ENCODE results near the gene NUP62.
A peak's percentile ranks its signal among the peaks of the same experiment; 100 is the strongest.
"Not testable (repeated sequence)": the region's sequence is repeated elsewhere in the genome, so short reads cannot be mapped to it uniquely, and the experiment has no call there.

Gene NUP62

GRCh38 chr19:49924881-49925210 lies 4.5 kb downstream of the NUP62 start:
- H3K27me3 Mint-ChIP-seq, DNase-seq, H3K9me3 Mint-ChIP-seq, ATAC-seq, H3K4me3 Mint-ChIP-seq: not testable (repeated sequence)
- peak overlapping the region; percentile 18 for H3K27ac Mint-ChIP-seq
- H3K4me1 Mint-ChIP-seq = peaks cover 73% of the 10 kb centered on the region
- H3K36me3 Mint-ChIP-seq (ENCODE audit: low read depth) = peaks cover 62% of the 10 kb centered on the region

- H3K27me3 Mint-ChIP-seq = peaks cover 4% of the 10 kb centered on the region
- H3K4me3 Mint-ChIP-seq = no peak overlapping the region
- peak overlapping the region; percentile 18 for H3K27ac Mint-ChIP-seq
- H3K9me3 Mint-ChIP-seq = peaks cover under 1% of the 10 kb centered on the region
- ATAC-seq (no peak), DNase-seq (no peak)
- H3K36me3 Mint-ChIP-seq (ENCODE audit: low read depth) = peaks cover 61% of the 10 kb centered on the region
- H3K4me1 Mint-ChIP-seq = peaks cover 69% of the 10 kb centered on the region
Observed at GRCh38 chr19:49924004-49924880, 5.1 kb downstream of the NUP62 start.

- H3K9me3 Mint-ChIP-seq = no peaks in the 10 kb centered on the region
- no peak overlapping the region for H3K27ac Mint-ChIP-seq
- H3K4me3 Mint-ChIP-seq = no peak overlapping the region
- ATAC-seq (no peak), DNase-seq (no peak)
- peaks cover 63% of the 10 kb centered on the region for H3K4me1 Mint-ChIP-seq
- H3K36me3 Mint-ChIP-seq (ENCODE audit: low read depth) = peaks cover 57% of the 10 kb centered on the region
- no peaks in the 10 kb centered on the region for H3K27me3 Mint-ChIP-seq
Observed at GRCh38 chr19:49923055-49924003, 6.0 kb downstream of the NUP62 start.

- Mint-ChIP-seq H3K9me3 (no peaks in the 10 kb centered on the region), H3K27me3 (no peaks in the 10 kb centered on the region), H3K27ac (peak overlapping the region; percentile 47), H3K4me1 (peaks cover 62% of the 10 kb centered on the region), H3K4me3 (no peak overlapping the region), H3K36me3 (ENCODE audit: low read depth) (peaks cover 58% of the 10 kb centered on the region)
- DNase-seq (no peak), ATAC-seq (peak; percentile 37)
Observed at GRCh38 chr19:49921871-49922795, 7.2 kb downstream of the NUP62 start.

GRCh38 chr19:49920624-49921363 lies 8.5 kb downstream of the NUP62 start:
- no peak for ATAC-seq
- no peak overlapping the region for H3K27ac Mint-ChIP-seq
- no peak for DNase-seq
- H3K4me3 Mint-ChIP-seq = no peak overlapping the region
- H3K27me3 Mint-ChIP-seq = no peaks in the 10 kb centered on the region
- H3K36me3 Mint-ChIP-seq (ENCODE audit: low read depth) = peaks cover 56% of the 10 kb centered on the region
- H3K4me1 Mint-ChIP-seq = peaks cover 61% of the 10 kb centered on the region
- H3K9me3 Mint-ChIP-seq = no peaks in the 10 kb centered on the region

- Mint-ChIP-seq H3K4me1 (peaks cover 64% of the 10 kb centered on the region), H3K4me3 (no peak overlapping the region), H3K27ac (peak overlapping the region; percentile 50), H3K9me3 (no peaks in the 10 kb centered on the region), H3K27me3 (no peaks in the 10 kb centered on the region), H3K36me3 (ENCODE audit: low read depth) (peaks cover 61% of the 10 kb centered on the region)
- no peak for DNase-seq
- no peak for ATAC-seq
Observed at GRCh38 chr19:49918089-49918488, 11.2 kb downstream of the NUP62 start.

GRCh38 chr19:49916839-49917733 lies 12.2 kb downstream of the NUP62 start:
- ATAC-seq (no peak), DNase-seq (no peak)
- Mint-ChIP-seq H3K27me3 (no peaks in the 10 kb centered on the region), H3K9me3 (no peaks in the 10 kb centered on the region), H3K4me1 (peaks cover 66% of the 10 kb centered on the region), H3K4me3 (no peak overlapping the region), H3K27ac (peak overlapping the region; percentile 74), H3K36me3 (ENCODE audit: low read depth) (peaks cover 67% of the 10 kb centered on the region)

- ATAC-seq (no peak), DNase-seq (no peak)
- peaks cover 64% of the 10 kb centered on the region for H3K36me3 Mint-ChIP-seq (ENCODE audit: low read depth)
- H3K4me3 Mint-ChIP-seq = no peak overlapping the region
- H3K27me3 Mint-ChIP-seq = no peaks in the 10 kb centered on the region
- H3K27ac Mint-ChIP-seq = peak overlapping the region; percentile 75
- H3K4me1 Mint-ChIP-seq = peaks cover 67% of the 10 kb centered on the region
- H3K9me3 Mint-ChIP-seq = no peaks in the 10 kb centered on the region
Observed at GRCh38 chr19:49915271-49915670, 14.0 kb downstream of the NUP62 start.

GRCh38 chr19:49913720-49914119 lies 15.6 kb downstream of the NUP62 start:
- Mint-ChIP-seq H3K27me3 (no peaks in the 10 kb centered on the region), H3K4me1 (peaks cover 69% of the 10 kb centered on the region), H3K36me3 (ENCODE audit: low read depth) (peaks cover 72% of the 10 kb centered on the region), H3K9me3 (no peaks in the 10 kb centered on the region), H3K27ac (peak overlapping the region; percentile 72), H3K4me3 (no peak overlapping the region)
- DNase-seq (no peak), ATAC-seq (no peak)

GRCh38 chr19:49912965-49913685 lies 16.2 kb downstream of the NUP62 start:
- Mint-ChIP-seq H3K27me3 (no peaks in the 10 kb centered on the region), H3K27ac (peak overlapping the region; percentile 72), H3K4me3 (no peak overlapping the region), H3K36me3 (ENCODE audit: low read depth) (peaks cover 72% of the 10 kb centered on the region), H3K9me3 (no peaks in the 10 kb centered on the region), H3K4me1 (peaks cover 70% of the 10 kb centered on the region)
- DNase-seq = no peak
- ATAC-seq = no peak

GRCh38 chr19:49911381-49912145 lies 17.7 kb downstream of the NUP62 start:
- ATAC-seq (peak; percentile 75), DNase-seq (peak; percentile 39)
- H3K27ac Mint-ChIP-seq = peak overlapping the region; percentile 87
- peaks cover 71% of the 10 kb centered on the region for H3K4me1 Mint-ChIP-seq
- H3K4me3 Mint-ChIP-seq = peak overlapping the region; percentile 48
- H3K27me3 Mint-ChIP-seq = no peaks in the 10 kb centered on the region
- H3K36me3 Mint-ChIP-seq (ENCODE audit: low read depth) = peaks cover 71% of the 10 kb centered on the region
- H3K9me3 Mint-ChIP-seq = no peaks in the 10 kb centered on the region

- H3K36me3 Mint-ChIP-seq (ENCODE audit: low read depth) = peaks cover 72% of the 10 kb centered on the region
Observed at GRCh38 chr19:49910179-49910578, 19.1 kb downstream of the NUP62 start.

More at GRCh38 chr19:49910179-49910578, 19.1 kb downstream of the NUP62 start:
- Mint-ChIP-seq H3K27me3 (no peaks in the 10 kb centered on the region), H3K9me3 (no peaks in the 10 kb centered on the region), H3K27ac (no peak overlapping the region), H3K4me1 (peaks cover 71% of the 10 kb centered on the region), H3K4me3 (no peak overlapping the region)
- ATAC-seq = no peak
- no peak for DNase-seq

Measured in activated naive CD8-positive, alpha-beta T cell treated with anti-CD3 and anti-CD28 coated beads, Interleukin-2, amount 50 U/mL, for 24 hours (primary cell).